Progenitor cell of endocrine pancreas (in vitro differentiated cells): ENCODE data around the gene INPP5J. TPM values are rescaled to one million over a fixed set of nuclear protein-coding genes. Genes with fewer than 3 reads are reported as not detected.

Source experiments
- DNase-seq: peaks from one replicate; pipeline ENCODE4 v3.0.0; 2021; ENCODE audit warnings: low spot score; ENCODE audit not compliant: unreplicated experiment
- H3K27ac Mint-ChIP-seq: 2 replicates; pipeline ENCODE4 v1.8.0; 2021; ENCODE audit warnings: mild to moderate bottlenecking, moderate library complexity, mixed read lengths
- H3K27me3 Mint-ChIP-seq: 2 replicates; pipeline ENCODE4 v1.8.0; 2021; ENCODE audit warnings: mixed read lengths
- H3K36me3 Mint-ChIP-seq: 2 replicates; pipeline ENCODE4 v1.8.0; 2022; ENCODE audit warnings: mixed read lengths; ENCODE audit not compliant: insufficient read depth
- H3K4me1 Mint-ChIP-seq: 2 replicates; pipeline ENCODE4 v1.8.0; 2021; ENCODE audit warnings: low read depth, mixed read lengths
- H3K4me3 Mint-ChIP-seq: 2 replicates; pipeline ENCODE4 v1.8.0; 2021; ENCODE audit warnings: low read depth, mild to moderate bottlenecking, moderate library complexity, mixed read lengths
- H3K9me3 Mint-ChIP-seq: 2 replicates; pipeline ENCODE4 v1.8.0; 2021; ENCODE audit warnings: low read depth, mixed read lengths
- total RNA-seq: library from RNA; stranded (reverse); gene quantifications from 2 replicates; pipeline ENCODE4 v1.2.1, GENCODE V29; 2021
- TF ChIP-seq, protein P1 (sequence below): fragments of 200-600 bp; sonication (generic); IDR thresholded peaks from one replicate; pipeline ENCODE4 v1.5.0; 2021; ENCODE audit warnings: antibody characterized with exemption, mild to moderate bottlenecking; ENCODE audit not compliant: unreplicated experiment

The INPP5J gene
- total RNA-seq, 1 donor from 2014 or later: 17.9 TPM

DNA sequence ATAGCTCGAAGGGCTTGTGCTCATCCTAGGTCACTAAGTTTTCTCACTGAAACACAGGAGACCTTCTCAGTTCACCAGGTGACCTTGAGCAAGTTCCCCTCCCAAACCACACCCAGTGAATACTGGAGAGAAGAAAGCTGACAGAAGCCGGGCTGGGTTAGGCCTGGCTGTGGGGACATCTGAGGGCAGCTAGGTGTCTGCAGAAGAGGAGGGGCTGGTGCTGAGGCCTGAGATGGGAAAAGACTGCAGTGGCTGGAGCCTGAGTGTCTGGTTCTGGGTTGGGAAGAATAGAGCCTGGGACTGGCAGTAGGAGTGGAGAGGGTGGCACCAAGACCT lies 602 bp upstream of the INPP5J start:
- DNase-seq: no peak
- Mint-ChIP-seq H3K27ac (no peak overlapping the region), H3K4me1 (peaks cover 6% of the 10 kb centered on the region), H3K36me3 (no peaks in the 10 kb centered on the region), H3K27me3 (peaks cover 5% of the 10 kb centered on the region), H3K4me3 (peak overlapping the region; percentile 31), H3K9me3 (no peaks in the 10 kb centered on the region)
- TF ChIP-seq, protein P1, sequence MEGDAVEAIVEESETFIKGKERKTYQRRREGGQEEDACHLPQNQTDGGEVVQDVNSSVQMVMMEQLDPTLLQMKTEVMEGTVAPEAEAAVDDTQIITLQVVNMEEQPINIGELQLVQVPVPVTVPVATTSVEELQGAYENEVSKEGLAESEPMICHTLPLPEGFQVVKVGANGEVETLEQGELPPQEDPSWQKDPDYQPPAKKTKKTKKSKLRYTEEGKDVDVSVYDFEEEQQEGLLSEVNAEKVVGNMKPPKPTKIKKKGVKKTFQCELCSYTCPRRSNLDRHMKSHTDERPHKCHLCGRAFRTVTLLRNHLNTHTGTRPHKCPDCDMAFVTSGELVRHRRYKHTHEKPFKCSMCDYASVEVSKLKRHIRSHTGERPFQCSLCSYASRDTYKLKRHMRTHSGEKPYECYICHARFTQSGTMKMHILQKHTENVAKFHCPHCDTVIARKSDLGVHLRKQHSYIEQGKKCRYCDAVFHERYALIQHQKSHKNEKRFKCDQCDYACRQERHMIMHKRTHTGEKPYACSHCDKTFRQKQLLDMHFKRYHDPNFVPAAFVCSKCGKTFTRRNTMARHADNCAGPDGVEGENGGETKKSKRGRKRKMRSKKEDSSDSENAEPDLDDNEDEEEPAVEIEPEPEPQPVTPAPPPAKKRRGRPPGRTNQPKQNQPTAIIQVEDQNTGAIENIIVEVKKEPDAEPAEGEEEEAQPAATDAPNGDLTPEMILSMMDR: no peak

DNA sequence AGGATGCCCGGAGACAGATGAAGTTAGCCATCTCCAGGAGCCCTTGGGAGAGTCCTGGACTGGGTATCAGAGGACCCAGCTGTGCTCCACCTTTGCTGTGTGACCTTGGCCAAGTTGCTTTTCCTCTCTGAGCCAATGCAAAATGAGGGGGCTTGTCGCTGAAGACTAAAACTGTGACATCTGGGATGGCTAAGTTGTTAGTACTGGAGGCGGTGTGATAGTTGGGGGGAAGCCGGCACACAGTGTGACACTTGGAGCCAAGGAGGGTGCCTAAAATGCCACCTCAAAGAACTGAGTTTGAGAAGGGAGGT lies 481 bp downstream of the INPP5J start:
- Mint-ChIP-seq H3K36me3 (no peaks in the 10 kb centered on the region), H3K4me3 (peak overlapping the region; percentile 72), H3K27ac (peak overlapping the region; percentile 67), H3K4me1 (peaks cover 6% of the 10 kb centered on the region), H3K27me3 (peaks cover 5% of the 10 kb centered on the region), H3K9me3 (no peaks in the 10 kb centered on the region)
- TF ChIP-seq, protein P1: no peak
- no peak for DNase-seq

DNA sequence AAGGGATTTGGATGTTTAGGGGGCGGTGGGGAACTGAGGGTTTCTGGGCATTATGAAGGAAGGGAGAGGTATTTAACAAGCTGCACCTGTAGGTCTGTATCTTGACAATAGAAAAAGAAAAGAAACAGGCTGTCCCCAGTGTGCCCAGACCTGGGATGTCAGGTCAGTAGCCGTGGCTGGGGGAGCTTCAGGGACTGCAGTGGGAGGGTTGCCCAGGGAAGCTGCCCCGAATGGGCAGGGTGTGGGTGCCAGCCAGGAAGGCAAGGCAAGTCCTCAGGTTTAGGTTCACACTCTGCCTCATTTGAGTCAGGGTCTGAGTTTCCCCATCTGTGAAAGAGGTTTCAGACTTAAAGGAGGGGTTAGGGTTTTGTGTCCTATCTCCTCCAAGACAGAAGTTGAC lies 1.5 kb downstream of the INPP5J start:
- DNase-seq: no peak
- peaks cover 5% of the 10 kb centered on the region for H3K27me3 Mint-ChIP-seq
- peak overlapping the region; percentile 72 for H3K4me3 Mint-ChIP-seq
- no peaks in the 10 kb centered on the region for H3K36me3 Mint-ChIP-seq
- no peak overlapping the region for H3K27ac Mint-ChIP-seq
- H3K9me3 Mint-ChIP-seq: no peaks in the 10 kb centered on the region
- TF ChIP-seq, protein P1: no peak
- H3K4me1 Mint-ChIP-seq: peaks cover 6% of the 10 kb centered on the region

DNA sequence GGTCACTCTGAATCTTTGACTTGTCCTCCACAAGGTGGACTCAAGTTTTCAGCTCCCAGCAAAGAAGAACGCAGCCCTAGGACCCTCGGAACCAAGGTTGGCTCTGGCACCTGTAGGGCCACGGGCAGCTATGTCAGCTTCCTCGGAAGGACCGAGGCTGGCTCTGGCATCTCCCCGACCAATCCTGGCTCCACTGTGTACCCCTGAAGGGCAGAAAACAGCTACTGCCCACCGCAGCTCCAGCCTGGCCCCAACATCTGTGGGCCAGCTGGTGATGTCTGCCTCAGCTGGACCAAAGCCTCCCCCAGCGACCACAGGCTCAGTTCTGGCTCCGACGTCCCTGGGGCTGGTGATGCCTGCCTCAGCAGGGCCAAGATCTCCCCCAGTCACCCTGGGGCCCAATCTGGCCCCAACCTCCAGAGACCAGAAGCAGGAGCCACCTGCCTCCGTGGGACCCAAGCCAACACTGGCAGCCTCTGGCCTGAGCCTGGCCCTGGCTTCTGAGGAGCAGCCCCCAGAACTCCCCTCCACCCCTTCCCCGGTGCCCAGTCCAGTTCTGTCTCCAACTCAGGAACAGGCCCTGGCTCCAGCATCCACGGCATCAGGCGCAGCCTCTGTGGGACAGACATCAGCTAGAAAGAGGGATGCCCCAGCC lies 2.2 kb downstream of the INPP5J start:
- no peak for DNase-seq
- Mint-ChIP-seq H3K27ac (no peak overlapping the region), H3K27me3 (peaks cover 1% of the 10 kb centered on the region), H3K4me3 (no peak overlapping the region), H3K9me3 (no peaks in the 10 kb centered on the region), H3K4me1 (peaks cover 6% of the 10 kb centered on the region), H3K36me3 (no peaks in the 10 kb centered on the region)
- TF ChIP-seq, protein P1: no peak

DNA sequence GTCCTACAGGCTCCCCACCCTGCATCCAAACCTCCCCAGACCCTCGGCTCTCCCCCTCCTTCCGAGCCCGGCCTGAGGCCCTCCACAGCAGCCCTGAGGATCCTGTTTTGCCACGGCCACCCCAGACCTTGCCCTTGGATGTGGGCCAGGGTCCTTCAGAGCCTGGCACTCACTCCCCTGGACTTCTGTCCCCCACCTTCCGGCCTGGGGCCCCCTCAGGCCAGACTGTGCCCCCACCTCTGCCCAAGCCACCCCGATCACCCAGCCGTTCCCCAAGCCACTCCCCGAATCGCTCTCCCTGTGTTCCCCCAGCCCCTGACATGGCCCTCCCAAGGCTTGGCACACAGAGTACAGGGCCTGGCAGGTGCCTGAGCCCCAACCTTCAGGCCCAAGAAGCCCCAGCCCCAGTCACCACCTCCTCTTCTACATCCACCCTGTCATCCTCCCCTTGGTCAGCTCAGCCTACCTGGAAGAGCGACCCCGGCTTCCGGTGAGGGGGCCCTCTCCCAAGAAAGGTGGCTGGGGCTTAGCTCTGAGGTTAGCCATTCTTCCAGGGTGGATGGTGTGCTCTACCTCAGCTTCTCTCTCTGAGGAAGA lies 2.9 kb downstream of the INPP5J start:
- Mint-ChIP-seq H3K27ac (no peak overlapping the region), H3K36me3 (no peaks in the 10 kb centered on the region), H3K9me3 (no peaks in the 10 kb centered on the region), H3K4me1 (peaks cover 6% of the 10 kb centered on the region), H3K27me3 (no peaks in the 10 kb centered on the region), H3K4me3 (no peak overlapping the region)
- TF ChIP-seq, protein P1: no peak
- DNase-seq: no peak
